Measurements from ENCODE around the gene EPS8L2.

The EPS8L2 gene

GRCh38 chr11:763073-763463, 57.0 kb downstream of the EPS8L2 start:
- DNase-seq, result no peak

GRCh38 chr11:763549-764321, 57.7 kb downstream of the EPS8L2 start:
- DNase-seq, result no peak

GRCh38 chr11:764322-765024, 58.4 kb downstream of the EPS8L2 start:
- no peak for DNase-seq

- peak; percentile 74 for DNase-seq
Observed at GRCh38 chr11:765025-765801, 59.2 kb downstream of the EPS8L2 start.

DNA sequence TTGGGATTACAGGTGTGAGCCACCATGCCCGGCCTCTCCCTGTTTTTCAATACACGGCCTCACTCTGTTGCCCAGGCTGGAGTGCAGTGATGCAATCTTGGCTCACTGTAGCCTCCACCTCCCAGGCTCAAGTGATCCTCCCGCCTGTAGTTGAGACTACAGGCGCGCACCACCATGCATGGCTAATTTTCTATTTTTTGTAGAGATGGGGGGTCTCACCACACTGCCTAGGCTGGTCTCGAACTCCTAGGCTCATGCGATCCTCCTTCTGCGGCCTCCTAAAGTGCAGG, 59.7 kb downstream of the EPS8L2 start:
- no peak for DNase-seq

- no peak for DNase-seq
Observed at GRCh38 chr11:766106-766935, 60.3 kb downstream of the EPS8L2 start.

DNA sequence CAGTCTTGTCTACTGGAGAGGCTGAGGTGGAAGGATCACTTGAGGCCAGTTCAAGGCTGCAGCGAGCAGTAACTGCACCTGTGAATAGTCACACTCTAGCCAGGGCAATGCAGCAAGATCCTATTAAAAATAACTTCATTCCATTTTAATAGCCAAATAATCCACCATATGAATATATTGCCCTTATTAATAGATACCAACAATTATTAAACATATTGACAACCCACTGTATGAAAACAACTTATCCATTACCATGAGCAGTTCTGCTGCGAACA, 60.8 kb downstream of the EPS8L2 start:
- DNase-seq, result no peak

- DNase-seq, result no peak
Observed at GRCh38 chr11:767238-767637, 61.2 kb downstream of the EPS8L2 start.

- DNase-seq, result no peak
Observed at GRCh38 chr11:769887-770641, 64.0 kb downstream of the EPS8L2 start.

- no peak for DNase-seq
Observed at GRCh38 chr11:770642-771616, 64.9 kb downstream of the EPS8L2 start.

GRCh38 chr11:771617-772204, 65.7 kb downstream of the EPS8L2 start:
- DNase-seq, result no peak

- DNase-seq, result no peak
Observed at GRCh38 chr11:772429-773390, 66.7 kb downstream of the EPS8L2 start.

- DNase-seq, result no peak
Observed at GRCh38 chr11:773425-773824, 67.4 kb downstream of the EPS8L2 start.

DNA sequence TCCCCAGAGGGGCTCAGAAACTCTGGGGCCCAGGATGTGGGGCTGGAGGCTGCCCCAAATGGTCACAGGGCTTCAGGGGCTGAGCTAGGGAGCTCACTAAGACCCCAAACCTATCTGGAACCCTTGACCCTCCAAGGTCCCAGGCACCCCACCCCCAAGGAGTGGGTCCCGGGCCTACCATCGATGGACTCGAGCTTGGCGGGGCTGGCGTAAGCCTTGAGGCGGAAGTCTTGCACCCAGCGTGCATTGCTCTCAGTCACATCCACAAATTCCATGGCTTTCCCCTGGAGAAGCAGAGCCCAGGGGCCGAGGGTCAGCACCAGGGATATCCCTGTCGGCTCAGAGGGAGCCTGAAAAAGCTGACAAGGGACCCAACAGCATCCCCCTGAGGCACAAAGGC, 67.8 kb downstream of the EPS8L2 start:
- DNase-seq, result no peak

DNA sequence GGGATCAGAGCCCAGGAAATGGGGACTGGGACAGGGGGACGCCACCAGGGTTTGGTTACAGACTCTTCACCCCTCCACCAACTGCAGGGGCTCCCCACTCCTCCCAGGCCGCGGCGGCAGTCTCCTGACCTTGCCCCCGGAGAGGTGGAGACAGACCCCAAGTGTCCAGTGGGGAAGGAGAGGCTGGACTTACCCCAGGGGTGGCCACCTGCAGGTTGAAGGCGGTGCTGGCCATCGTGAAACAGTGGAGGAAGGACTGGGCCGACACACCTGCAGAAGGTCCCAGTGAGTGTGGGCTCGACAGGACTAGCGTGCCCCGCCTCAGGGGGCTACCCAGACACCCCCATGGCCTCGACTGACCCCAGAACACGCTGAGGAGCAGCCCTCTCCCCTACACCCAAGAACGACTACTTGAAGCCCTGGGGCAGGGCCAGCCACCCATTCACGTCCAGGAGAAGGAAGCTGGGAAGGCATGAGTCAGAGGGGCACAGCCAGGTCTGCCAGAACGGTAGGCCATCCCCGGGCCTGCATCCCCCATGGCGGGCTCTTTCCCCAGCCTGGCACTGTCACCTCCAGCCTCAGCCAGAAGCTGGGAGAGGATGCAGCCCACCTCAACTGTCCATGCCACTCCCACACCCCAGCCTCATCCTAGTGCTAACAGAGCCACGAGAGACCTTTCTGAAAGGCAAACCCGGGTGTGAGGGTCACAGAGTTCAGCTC, 69.0 kb downstream of the EPS8L2 start:
- DNase-seq, result no peak

GRCh38 chr11:776263-776560, 70.2 kb downstream of the EPS8L2 start:
- no peak for DNase-seq

- peak; percentile 29 for DNase-seq
Observed at GRCh38 chr11:776561-777287, 70.7 kb downstream of the EPS8L2 start.
